Sigmoid colon (tissue), 7 donors: ENCODE results near the gene RSPO3. TPM values are rescaled to one million over a fixed set of nuclear protein-coding genes. Genes with fewer than 3 reads are reported as not detected.

ENCODE experiments used
- DNase-seq: peaks from one replicate; pipeline ENCODE4 v3.0.0-alpha.2; 2019
- H3K27ac ChIP-seq, 4 donors: fragments of 200-600 bp; sonication (generic); one replicate each; pipeline ENCODE4 v1.5.1; 2016 to 2019; ENCODE audit warnings: mild to moderate bottlenecking in 1 of 4
- H3K27me3 ChIP-seq, 3 donors: fragments of 200-600 bp; sonication (generic); one replicate each; pipeline ENCODE4 v1.5.1; 2019; ENCODE audit warnings: mild to moderate bottlenecking in 1 of 3
- H3K36me3 ChIP-seq, 4 donors: fragments of 200-600 bp; sonication (generic); one replicate each; pipeline ENCODE4 v1.5.1; 2016 to 2019
- H3K4me1 ChIP-seq, 4 donors: fragments of 200-600 bp; sonication (generic); one replicate each; pipeline ENCODE4 v1.5.1; 2017 to 2019
- H3K4me3 ChIP-seq, 4 donors: fragments of 200-600 bp; sonication (generic); one replicate each; pipeline ENCODE4 v1.5.1; 2017 to 2019; ENCODE audit warnings: mild to moderate bottlenecking in 2 of 4, moderate library complexity in 1 of 4
- H3K9me3 ChIP-seq, 4 donors: fragments of 200-600 bp in 3 of 4; sonication (generic) in 3 of 4; one replicate each; pipeline versions ENCODE4 v1.5.1 to v1.6.1; 2013 to 2019
- EP300 ChIP-seq, 4 donors: sonication (generic); formaldehyde crosslinking; IDR thresholded peaks; one replicate each; pipeline ENCODE4 v1.6.1; 2017; ENCODE audit warnings: antibody characterized with exemption in 4 of 4
- POLR2A ChIP-seq, 2 donors: fragments of 450-650 bp; IDR thresholded peaks; one replicate each; pipeline ENCODE4 v1.6.1; 2016; ENCODE audit warnings: antibody characterized with exemption in 2 of 2, mild to moderate bottlenecking in 2 of 2, moderate library complexity in 2 of 2
- POLR2AphosphoS5 ChIP-seq, 4 donors: sonication (generic); formaldehyde crosslinking; IDR thresholded peaks; one replicate each; pipeline ENCODE4 v1.6.1; 2017; ENCODE audit warnings: antibody characterized with exemption in 4 of 4
- WGBS, 2 donors: extraction: QIAGEN DNeasy Blood & Tissue Kit; methylation state at CpG; one replicate each; pipeline ENCODE4 v1.1.7; 2013; 5-methylcytosine and 5-hydroxymethylcytosine counted together
- intact Hi-C: fragments of 100-400 bp; cut with DNase I; formaldehyde crosslinking; loops from one replicate; pipeline ENCODE4 v1.15.1; 2023
- polyA plus RNA-seq, 3 donors: library from polyadenylated mRNA; stranded (reverse); fragments of 200-250 nt; gene quantifications; one replicate each; pipeline ENCODE4 v1.2.3, GENCODE V29; 2013
- total RNA-seq, 4 donors: library from RNA; depleted of rRNA; stranded (reverse); fragments of >200 nt; gene quantifications; one replicate each; pipeline ENCODE4 v1.1.0, GENCODE V29; 2016
- TF ChIP-seq, protein P1 (sequence below), 4 experiments: fragments of 450-650 bp in 3 of 4; fragments of 200-600 bp in 1 of 4; IDR thresholded peaks; one replicate each; pipeline ENCODE4 v1.5.1; 2016 to 2019; ENCODE audit warnings: antibody characterized with exemption in 4 of 4, mild to moderate bottlenecking in 3 of 4, moderate library complexity in 2 of 4
- donor health status: healthy with polysubstance abuse.
- donor health status: Bipolar disorder and iron deficiency.
- donor health status: healthy.

The RSPO3 gene
- total and polyA plus RNA-seq, 7 donors: 0.69 to 17.4 (median 10.8) TPM

DNA sequence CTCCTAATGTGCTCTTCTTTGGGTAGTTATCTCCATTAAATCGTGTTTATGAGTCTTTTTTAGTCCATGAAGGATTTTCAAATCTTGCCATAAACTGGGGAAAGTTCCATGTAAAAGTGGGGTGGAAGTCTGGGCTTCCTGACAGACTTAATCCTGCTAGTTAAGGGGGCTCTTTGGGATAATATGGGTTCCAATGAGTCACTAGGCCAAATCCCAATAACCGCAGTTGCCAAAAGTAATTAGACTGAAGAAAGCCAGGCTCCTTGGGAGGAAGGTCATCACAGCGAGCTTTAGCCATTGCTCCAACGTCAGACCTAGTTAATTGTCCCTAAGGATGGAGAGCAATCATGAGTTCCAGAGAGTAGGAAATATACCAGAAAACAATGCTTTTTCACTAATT lies 10.8 kb downstream of the RSPO3 start:
- intact Hi-C loops: loop anchor here (10.0 kb wide), 1 partner anchor 1094 kb away; no protein-coding TSS in a partner anchor
- no peak overlapping the region for H3K27ac ChIP-seq
- 72 to 73% methylated on average over 4 of the region's 4 CpGs for WGBS, 2 donors
- no peaks in the 10 kb centered on the region for H3K36me3 ChIP-seq
- no peaks in the 10 kb centered on the region for H3K27me3 ChIP-seq
- peaks cover 0 to 8% (median 3%) of the 10 kb centered on the region in 4 donors for H3K4me1 ChIP-seq
- no peak overlapping the region for H3K4me3 ChIP-seq
- H3K9me3 ChIP-seq: no peaks in the 10 kb centered on the region
- peak in 1 of 4 donors; percentile 45 for TF ChIP-seq POLR2AphosphoS5 (IDR thresholded peaks at IDR 0.05)
- no peak for TF ChIP-seq POLR2A (IDR thresholded peaks at IDR 0.05)
- DNase-seq: no peak

DNA sequence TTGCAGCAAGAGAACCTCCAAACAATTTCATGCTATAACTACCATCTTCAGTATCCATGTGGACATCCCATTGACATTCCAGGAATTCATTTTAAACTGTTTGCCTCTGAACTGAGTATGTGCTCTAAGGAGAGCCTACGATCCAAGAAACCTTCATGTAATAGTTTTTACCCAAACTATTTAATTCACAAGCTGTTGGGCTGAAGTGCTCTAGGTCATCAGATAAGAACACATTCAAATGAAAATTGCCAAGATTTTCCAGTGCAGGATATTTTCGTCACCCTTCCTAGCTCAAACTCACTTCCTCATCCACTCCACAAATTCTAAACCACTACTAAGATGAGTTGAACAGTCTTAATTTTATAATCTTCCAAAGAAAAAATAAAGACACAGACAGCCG lies 12.8 kb downstream of the RSPO3 start:
- TF ChIP-seq EP300 (IDR thresholded peaks at IDR 0.05) (no peak), POLR2A (IDR thresholded peaks at IDR 0.05) (no peak), POLR2AphosphoS5 (IDR thresholded peaks at IDR 0.05) (no peak)
- TF ChIP-seq, protein P1, sequence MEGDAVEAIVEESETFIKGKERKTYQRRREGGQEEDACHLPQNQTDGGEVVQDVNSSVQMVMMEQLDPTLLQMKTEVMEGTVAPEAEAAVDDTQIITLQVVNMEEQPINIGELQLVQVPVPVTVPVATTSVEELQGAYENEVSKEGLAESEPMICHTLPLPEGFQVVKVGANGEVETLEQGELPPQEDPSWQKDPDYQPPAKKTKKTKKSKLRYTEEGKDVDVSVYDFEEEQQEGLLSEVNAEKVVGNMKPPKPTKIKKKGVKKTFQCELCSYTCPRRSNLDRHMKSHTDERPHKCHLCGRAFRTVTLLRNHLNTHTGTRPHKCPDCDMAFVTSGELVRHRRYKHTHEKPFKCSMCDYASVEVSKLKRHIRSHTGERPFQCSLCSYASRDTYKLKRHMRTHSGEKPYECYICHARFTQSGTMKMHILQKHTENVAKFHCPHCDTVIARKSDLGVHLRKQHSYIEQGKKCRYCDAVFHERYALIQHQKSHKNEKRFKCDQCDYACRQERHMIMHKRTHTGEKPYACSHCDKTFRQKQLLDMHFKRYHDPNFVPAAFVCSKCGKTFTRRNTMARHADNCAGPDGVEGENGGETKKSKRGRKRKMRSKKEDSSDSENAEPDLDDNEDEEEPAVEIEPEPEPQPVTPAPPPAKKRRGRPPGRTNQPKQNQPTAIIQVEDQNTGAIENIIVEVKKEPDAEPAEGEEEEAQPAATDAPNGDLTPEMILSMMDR (IDR thresholded peaks at IDR 0.05): no peak
- Histone ChIP-seq H3K4me3 (no peak overlapping the region), H3K4me1 (peaks cover 0 to 8% (median 3%) of the 10 kb centered on the region in 4 donors), H3K27ac (no peak overlapping the region), H3K36me3 (no peaks in the 10 kb centered on the region), H3K27me3 (no peaks in the 10 kb centered on the region), H3K9me3 (no peaks in the 10 kb centered on the region)
- intact Hi-C loops: no loop called here
- 39 to 59% methylated on average over 3 of the region's 3 CpGs for WGBS, 2 donors
- DNase-seq: no peak

DNA sequence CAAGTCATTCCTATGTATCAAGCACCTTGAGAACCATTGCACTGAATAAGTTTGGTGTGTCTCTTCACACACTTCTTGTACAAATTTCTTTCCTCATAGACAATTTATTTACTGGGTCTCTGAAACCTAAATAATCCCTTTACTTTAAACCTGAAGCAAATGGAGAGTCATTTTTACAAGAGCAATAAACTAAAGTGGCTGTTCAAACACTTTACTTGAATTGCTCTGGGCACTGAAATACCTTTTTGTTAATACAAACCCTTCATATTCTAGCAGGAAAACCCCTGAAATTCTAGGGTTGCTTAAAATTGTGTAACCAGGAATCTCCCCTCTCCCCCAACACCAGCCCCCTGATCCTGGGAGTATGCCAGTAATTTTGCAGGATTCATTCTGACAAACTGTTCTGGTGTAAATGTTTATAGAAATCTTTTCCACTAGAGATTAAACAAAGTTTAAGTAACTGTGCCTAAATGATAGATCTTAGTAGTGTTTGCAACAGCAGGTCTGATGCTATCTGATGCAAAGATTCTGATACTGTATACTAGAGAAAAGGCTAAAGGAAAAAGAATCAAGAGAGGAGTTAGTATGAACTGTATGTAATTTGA lies 13.4 kb downstream of the RSPO3 start:
- H3K9me3 ChIP-seq: no peaks in the 10 kb centered on the region
- no peaks in the 10 kb centered on the region for H3K27me3 ChIP-seq
- intact Hi-C loops: no loop called here
- H3K4me3 ChIP-seq: no peak overlapping the region
- TF ChIP-seq, protein P1 (IDR thresholded peaks at IDR 0.05): no peak
- no peak for TF ChIP-seq EP300 (IDR thresholded peaks at IDR 0.05)
- no peak for TF ChIP-seq POLR2A (IDR thresholded peaks at IDR 0.05)
- no peak for TF ChIP-seq POLR2AphosphoS5 (IDR thresholded peaks at IDR 0.05)
- H3K4me1 ChIP-seq: peaks cover 0 to 8% (median 3%) of the 10 kb centered on the region in 4 donors
- no peaks in the 10 kb centered on the region for H3K36me3 ChIP-seq
- DNase-seq: no peak
- H3K27ac ChIP-seq: no peak overlapping the region

DNA sequence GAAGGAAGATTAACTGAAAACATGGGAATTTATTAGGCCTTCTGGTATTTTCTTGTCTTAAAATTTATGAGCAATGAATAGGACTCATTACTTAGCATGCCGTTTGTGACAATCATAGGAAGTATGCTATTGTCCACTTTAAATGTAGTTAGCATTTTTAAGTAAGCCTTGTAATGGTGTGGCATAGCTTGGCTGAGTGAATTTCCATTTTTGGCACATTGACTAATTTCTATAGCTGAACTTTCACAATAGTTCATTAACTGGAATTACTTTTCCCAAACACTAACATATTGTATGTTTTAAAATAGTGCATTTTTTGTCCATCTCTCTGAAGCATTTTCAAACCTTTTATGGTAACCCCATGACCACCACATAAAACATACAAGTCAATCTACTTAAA lies 15.7 kb downstream of the RSPO3 start:
- no peaks in the 10 kb centered on the region for H3K36me3 ChIP-seq
- no peaks in the 10 kb centered on the region for H3K9me3 ChIP-seq
- H3K4me3 ChIP-seq: no peak overlapping the region
- H3K4me1 ChIP-seq: peaks cover 0 to 8% (median 3%) of the 10 kb centered on the region in 4 donors
- no peak overlapping the region for H3K27ac ChIP-seq
- WGBS, 2 donors: 68% methylated on average over 1 of the region's 1 CpG
- H3K27me3 ChIP-seq: no peaks in the 10 kb centered on the region
- DNase-seq: no peak
- intact Hi-C loops: no loop called here
- TF ChIP-seq, protein P1 (IDR thresholded peaks at IDR 0.05): no peak
- TF ChIP-seq EP300 (IDR thresholded peaks at IDR 0.05) (no peak), POLR2AphosphoS5 (IDR thresholded peaks at IDR 0.05) (no peak), POLR2A (IDR thresholded peaks at IDR 0.05) (no peak)

DNA sequence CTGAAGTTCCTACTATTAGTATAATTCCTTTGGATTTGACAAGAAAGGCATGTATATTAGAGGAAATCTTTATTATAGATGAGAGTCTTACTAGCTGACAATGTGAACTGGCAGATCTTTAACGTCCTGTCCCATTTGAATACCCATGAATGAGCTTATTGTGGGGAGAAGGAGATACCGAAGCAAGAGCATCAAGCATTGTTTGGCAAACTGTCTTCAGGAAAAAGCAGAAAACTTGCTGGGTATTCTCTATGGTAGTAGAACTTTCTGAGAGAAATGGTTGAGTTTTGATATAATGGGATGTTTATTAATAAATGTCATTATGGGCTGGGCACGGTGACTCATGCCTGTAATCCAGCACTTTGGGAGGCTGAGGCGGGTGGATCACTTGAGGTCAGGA lies 18.3 kb downstream of the RSPO3 start:
- intact Hi-C loops: no loop called here

More for the DNA sequence above, 18.3 kb downstream of the RSPO3 start:
- Histone ChIP-seq H3K27ac (no peak overlapping the region), H3K4me3 (no peak overlapping the region), H3K9me3 (no peaks in the 10 kb centered on the region), H3K27me3 (no peaks in the 10 kb centered on the region), H3K36me3 (no peaks in the 10 kb centered on the region), H3K4me1 (peaks cover 0 to 7% (median 0%) of the 10 kb centered on the region in 4 donors)
- WGBS, 2 donors: 68 to 88% methylated on average over 4 of the region's 4 CpGs
- TF ChIP-seq, protein P1 (IDR thresholded peaks at IDR 0.05): no peak
- TF ChIP-seq POLR2A (IDR thresholded peaks at IDR 0.05) (no peak), POLR2AphosphoS5 (IDR thresholded peaks at IDR 0.05) (no peak), EP300 (IDR thresholded peaks at IDR 0.05) (no peak)
- no peak for DNase-seq
